Activated naive CD8-positive, alpha-beta T cell treated with anti-CD3 and anti-CD28 coated beads, Interleukin-2, amount 10 ng/mL, durations not matched to agents 7 days and 5 days (primary cell): ENCODE measurements around the gene KCNK6. TPM values are rescaled to one million over a fixed set of nuclear protein-coding genes. Genes with fewer than 3 reads are reported as not detected.
A peak's percentile ranks its signal among the peaks of the same experiment; 100 is the strongest.

Experiments
- ATAC-seq: fragments of 150-1000 bp; cut with Tn5 transposase; one replicate; pipeline ENCODE4 v1.10.0; 2021; ENCODE audit warnings: low read depth, moderate library complexity
- POLR2A ChIA-PET: fragments of 350-600 bp; sonication (Branson Sonifier 250); formaldehyde crosslinking; loops from one replicate; lab custom pipeline; 2021; ENCODE audit warnings: antibody characterized with exemption; lab: Charles Lee
- DNase-seq: peaks from one replicate; pipeline ENCODE4 v3.0.0; 2021
- H3K27ac Mint-ChIP-seq: one replicate; pipeline ENCODE4 v1.8.0; 2022; ENCODE audit warnings: mild to moderate bottlenecking, mixed read lengths
- H3K27me3 Mint-ChIP-seq: one replicate; pipeline ENCODE4 v1.8.0; 2022; ENCODE audit warnings: mild to moderate bottlenecking, moderate library complexity, mixed read lengths
- H3K36me3 Mint-ChIP-seq: one replicate; pipeline ENCODE4 v1.8.0; 2021; ENCODE audit warnings: mild to moderate bottlenecking, mixed read lengths
- H3K4me1 Mint-ChIP-seq: one replicate; pipeline ENCODE4 v1.8.0; 2021; ENCODE audit warnings: mixed read lengths
- H3K4me3 Mint-ChIP-seq: one replicate; pipeline ENCODE4 v1.8.0; 2022; ENCODE audit warnings: mild to moderate bottlenecking, moderate library complexity, mixed read lengths
- H3K9me3 Mint-ChIP-seq: one replicate; pipeline ENCODE4 v1.8.0; 2021; ENCODE audit warnings: mixed read lengths
- total RNA-seq, 2 experiments: library from RNA; stranded (reverse); gene quantifications; one replicate each; pipeline ENCODE4 v1.2.3, GENCODE V29; 2021

Gene KCNK6
- 10 to 100 TPM; 12.9 to 13.3 TPM for total RNA-seq

DNA sequence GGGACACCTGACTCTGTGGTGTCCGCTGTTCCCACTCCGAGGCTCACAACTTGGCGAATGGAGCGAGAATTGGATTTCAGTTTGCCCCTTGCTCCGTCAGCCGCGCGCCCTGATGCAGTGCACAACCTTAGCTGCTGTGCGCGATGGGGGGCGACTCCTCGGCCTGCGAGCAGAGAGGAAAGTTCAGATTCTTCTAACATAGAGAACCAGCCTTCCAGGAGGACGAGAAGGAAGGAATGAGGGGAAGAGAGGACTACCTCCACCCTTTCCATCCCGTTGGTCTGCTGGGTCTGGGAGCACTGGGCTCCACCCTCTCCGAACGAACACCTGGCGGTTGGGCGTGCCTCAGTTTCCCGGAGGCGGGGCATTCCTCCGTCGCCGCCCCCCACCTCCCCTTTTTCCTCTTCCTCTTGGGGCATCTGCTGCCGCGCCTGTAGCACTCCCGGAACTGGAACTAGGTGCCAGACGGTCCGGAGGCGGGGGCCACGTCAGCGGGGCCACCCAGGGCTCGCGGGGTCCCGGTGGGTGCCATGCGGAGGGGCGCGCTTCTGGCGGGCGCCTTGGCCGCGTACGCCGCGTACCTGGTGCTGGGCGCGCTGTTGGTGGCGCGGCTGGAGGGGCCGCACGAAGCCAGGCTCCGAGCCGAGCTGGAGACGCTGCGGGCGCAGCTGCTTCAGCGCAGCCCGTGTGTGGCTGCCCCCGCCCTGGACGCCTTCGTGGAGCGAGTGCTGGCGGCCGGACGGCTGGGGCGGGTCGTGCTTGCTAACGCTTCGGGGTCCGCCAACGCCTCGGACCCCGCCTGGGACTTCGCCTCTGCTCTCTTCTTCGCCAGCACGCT, at the start of gene KCNK6:
Gene KCNK6, plus strand, starts transcription at position 425 of the 838 bp plus-strand sequence. Its CDS starts 106 bp downstream, at position 531.
- Mint-ChIP-seq H3K4me1 (peaks cover 45% of the 10 kb centered on the region), H3K27me3 (no peaks in the 10 kb centered on the region), H3K4me3 (peak within 1 kb of the TSS; percentile 88), H3K9me3 (no peaks in the 10 kb centered on the region), H3K36me3 (peaks cover 6% of the 10 kb centered on the region), H3K27ac (peak within 1 kb of the TSS; percentile 73)
- ATAC-seq (peak; percentile 9), DNase-seq (peak; percentile 69)
- POLR2A ChIA-PET = interaction anchor here (0.5 to 2.2 kb wide), 6 partner anchors 9 to 1112 kb away, joined by 3 to 6 read pairs (median 4); partner anchors contain the start of genes PSMD8 and SPINT2

DNA sequence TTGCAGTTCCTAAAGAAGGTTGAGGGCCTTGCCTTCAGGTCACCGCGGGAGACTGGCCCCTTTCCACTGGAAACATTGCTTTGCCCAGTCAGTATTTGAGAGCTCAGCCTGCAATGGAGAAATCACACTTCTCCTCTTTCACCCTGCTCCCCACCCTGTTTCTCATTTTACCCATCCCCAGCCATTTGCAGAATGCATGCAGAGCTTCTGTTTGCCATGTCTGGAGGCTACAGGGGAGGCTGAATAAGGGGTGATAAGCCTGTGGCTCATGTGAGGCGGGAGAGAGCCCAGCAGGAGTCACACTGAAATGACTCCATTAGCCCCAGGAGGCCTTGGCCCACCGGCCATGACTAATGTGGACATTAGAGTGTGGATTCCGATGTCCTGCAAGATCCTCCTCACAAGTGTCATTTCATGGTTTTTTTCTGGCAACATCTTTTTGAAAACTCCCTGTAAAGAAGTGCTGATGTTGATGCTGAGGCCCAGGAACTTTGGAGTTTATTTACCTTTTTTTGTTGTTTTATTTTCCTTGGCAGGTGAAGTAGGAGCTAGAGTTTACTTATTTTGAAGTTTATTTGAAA, 49.0 kb upstream of the KCNK6 start:
- H3K4me1 Mint-ChIP-seq = peaks cover 12% of the 10 kb centered on the region
- no peak for ATAC-seq
- POLR2A ChIA-PET = interaction anchor here (0.6 kb wide), 1 partner anchor 10 kb away, joined by 4 read pairs; no protein-coding TSS in a partner anchor
- no peak for DNase-seq
- H3K27ac Mint-ChIP-seq = no peak overlapping the region
- no peaks in the 10 kb centered on the region for H3K27me3 Mint-ChIP-seq
- H3K9me3 Mint-ChIP-seq = no peaks in the 10 kb centered on the region
- H3K36me3 Mint-ChIP-seq = peaks cover 3% of the 10 kb centered on the region
- no peak overlapping the region for H3K4me3 Mint-ChIP-seq

DNA sequence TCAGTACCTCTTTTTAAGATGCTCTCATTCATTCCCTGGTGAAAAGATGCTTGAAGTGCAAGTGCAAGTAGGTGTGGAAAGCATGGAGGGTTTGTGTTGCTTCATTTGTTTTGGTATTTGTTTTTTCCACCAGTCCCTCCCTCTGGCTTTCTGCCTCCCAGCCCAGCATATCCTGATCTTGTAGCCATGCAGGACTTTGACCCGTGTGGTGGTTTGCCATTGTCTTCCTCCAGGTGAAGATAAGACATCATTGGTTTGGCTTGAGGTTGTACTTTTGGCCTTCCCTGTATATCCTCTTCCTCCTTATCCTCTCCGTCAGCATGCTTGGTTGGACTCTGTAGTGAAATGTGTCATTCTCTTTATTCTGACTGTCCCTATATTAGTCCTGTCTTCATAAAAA, 46.1 kb upstream of the KCNK6 start:
- POLR2A ChIA-PET = interaction anchor here (1.0 kb wide), 2 partner anchors 8 to 9 kb away, joined by 3 to 5 read pairs; partner anchors contain the start of gene SPINT2
- Mint-ChIP-seq H3K4me3 (no peak overlapping the region), H3K27ac (no peak overlapping the region), H3K27me3 (no peaks in the 10 kb centered on the region), H3K36me3 (no peaks in the 10 kb centered on the region), H3K4me1 (peaks cover 5% of the 10 kb centered on the region), H3K9me3 (no peaks in the 10 kb centered on the region)
- ATAC-seq = no peak
- DNase-seq = no peak

DNA sequence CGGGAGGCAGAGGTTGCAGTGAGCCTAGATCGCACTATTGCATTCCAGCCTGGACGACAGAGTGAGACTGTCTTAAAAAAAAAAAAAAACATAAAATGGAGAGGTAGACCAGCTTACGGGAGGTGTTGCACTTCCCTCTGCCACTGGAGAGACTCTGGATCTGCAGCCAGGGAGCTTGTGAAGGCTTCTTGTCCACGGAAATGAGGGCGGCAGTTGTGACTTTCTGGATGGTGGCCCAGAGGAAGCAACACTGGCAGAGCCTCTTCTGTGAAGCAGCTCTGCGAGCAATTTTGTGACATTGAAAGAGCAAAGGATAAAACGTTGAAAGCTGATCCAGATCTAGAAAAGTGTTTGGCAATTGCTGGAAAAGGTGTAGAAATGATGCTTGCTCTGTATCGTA, 44.9 kb upstream of the KCNK6 start:
- ATAC-seq = no peak
- Mint-ChIP-seq H3K27me3 (no peaks in the 10 kb centered on the region), H3K27ac (no peak overlapping the region), H3K4me1 (peaks cover 5% of the 10 kb centered on the region), H3K9me3 (no peaks in the 10 kb centered on the region), H3K36me3 (no peaks in the 10 kb centered on the region), H3K4me3 (no peak overlapping the region)
- POLR2A ChIA-PET = interaction anchor here (0.6 to 1.0 kb wide), 3 partner anchors 9 to 31 kb away, joined by 3 to 5 read pairs (median 3); partner anchors contain the start of gene SPINT2
- no peak for DNase-seq

DNA sequence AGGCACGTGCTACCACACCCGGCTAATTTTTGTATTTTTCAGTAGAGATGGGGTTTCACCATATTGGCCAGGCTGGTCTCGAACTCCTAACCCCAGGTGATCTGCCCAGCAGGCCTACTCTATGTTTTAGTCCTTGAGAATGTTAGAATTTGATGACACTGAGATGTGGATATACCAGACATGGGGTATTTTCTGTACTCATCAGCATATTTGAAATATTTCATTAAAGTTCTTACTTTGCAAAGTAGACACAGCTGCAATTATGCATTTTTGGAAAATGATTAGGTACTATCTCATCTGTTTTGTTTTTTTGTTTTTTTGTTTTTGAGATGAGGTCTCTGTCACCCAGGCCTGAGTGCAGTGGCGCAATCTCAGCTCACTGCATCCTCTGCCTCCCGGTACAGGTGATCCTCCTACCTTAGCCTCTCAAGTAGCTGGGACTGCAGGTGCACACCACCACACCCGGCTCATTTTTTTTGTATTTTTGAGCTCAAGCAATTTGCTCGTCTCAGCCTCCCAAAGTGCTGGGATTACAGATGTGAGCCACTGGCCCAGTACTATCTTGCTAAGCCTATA, 42.6 kb upstream of the KCNK6 start:
- DNase-seq (no peak), ATAC-seq (no peak)
- H3K9me3 Mint-ChIP-seq = no peaks in the 10 kb centered on the region
- no peaks in the 10 kb centered on the region for H3K36me3 Mint-ChIP-seq
- POLR2A ChIA-PET = no interaction called here
- H3K4me3 Mint-ChIP-seq = no peak overlapping the region
- no peaks in the 10 kb centered on the region for H3K27me3 Mint-ChIP-seq
- H3K27ac Mint-ChIP-seq = no peak overlapping the region
- peaks cover 10% of the 10 kb centered on the region for H3K4me1 Mint-ChIP-seq

DNA sequence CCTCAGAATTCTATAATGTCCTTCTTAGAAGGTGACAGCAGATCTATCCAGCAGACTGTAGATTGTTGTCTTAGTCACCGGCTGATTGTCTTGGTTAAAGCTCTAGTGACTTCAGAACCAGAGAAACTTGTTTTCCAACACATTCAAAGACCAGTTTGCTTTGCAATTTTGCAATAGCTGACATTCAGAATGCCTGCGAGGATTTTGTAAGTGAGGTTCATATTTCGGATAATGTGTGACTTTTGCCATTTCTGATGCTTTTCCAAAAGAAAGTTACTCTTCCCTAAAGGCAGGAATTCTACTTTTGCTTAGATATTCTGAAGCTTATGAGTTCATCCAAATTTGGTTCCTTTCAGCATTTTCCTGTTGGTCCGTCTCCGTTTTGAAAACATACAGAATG, 42.1 kb upstream of the KCNK6 start:
- Mint-ChIP-seq H3K9me3 (no peaks in the 10 kb centered on the region), H3K36me3 (no peaks in the 10 kb centered on the region), H3K4me3 (no peak overlapping the region), H3K4me1 (peaks cover 9% of the 10 kb centered on the region), H3K27me3 (no peaks in the 10 kb centered on the region), H3K27ac (no peak overlapping the region)
- DNase-seq = no peak
- POLR2A ChIA-PET = no interaction called here
- ATAC-seq = no peak

DNA sequence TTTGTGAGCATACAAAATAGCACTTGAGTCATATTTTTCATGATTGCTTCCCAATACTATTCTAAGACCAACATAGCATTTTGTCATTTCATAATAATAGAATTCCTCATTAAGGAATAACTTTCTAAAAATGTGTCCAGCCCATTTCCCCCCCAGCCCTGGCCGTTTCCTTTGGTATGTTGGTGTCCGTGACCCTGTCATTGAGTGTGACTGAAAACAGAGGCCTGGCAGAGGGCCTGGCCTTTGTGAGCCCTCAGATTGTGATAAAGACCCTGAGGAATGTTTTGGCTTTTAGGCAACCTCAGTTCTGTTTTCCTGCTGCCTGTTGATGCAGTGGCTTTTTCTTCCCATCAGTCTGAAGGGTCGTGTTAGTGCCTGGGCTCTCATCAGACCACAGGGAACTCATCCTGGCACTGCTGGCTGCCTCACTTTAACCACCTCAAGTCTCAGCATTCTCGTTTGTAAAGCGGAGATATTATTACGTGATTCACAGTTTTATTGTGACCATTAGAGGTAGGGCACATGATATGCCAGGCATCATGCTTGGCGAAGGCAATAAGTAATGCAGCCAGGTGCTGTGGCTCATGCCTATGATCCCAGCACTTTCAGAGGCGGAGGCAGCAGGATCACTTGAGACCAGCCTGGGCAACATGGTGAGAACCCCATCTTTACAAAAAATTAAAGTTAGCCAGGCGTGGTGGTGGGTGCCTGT, 41.5 kb upstream of the KCNK6 start:
- POLR2A ChIA-PET = no interaction called here
- Mint-ChIP-seq H3K27ac (no peak overlapping the region), H3K4me3 (no peak overlapping the region), H3K36me3 (no peaks in the 10 kb centered on the region), H3K4me1 (peaks cover 9% of the 10 kb centered on the region), H3K9me3 (no peaks in the 10 kb centered on the region), H3K27me3 (no peaks in the 10 kb centered on the region)
- DNase-seq (no peak), ATAC-seq (no peak)

DNA sequence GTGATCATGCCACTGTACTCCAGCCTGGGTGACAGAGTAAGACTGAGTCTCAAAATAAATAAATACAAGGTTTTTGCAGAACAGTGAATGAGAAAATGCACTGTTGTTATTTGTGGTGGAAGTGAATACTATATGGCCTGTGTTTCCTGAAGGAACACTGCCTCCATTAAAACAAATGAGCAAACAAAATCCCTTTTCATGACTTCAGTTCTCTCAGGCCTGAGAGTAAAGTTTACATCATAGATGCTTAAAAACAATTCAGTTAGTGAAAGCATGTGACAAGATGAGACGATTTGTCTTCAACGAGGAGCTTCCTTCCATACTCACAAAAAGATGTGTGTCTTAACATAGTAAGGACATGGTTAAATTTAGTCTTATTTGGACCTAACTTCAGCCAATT, 40.9 kb upstream of the KCNK6 start:
- POLR2A ChIA-PET = no interaction called here
- no peak overlapping the region for H3K27ac Mint-ChIP-seq

DNA sequence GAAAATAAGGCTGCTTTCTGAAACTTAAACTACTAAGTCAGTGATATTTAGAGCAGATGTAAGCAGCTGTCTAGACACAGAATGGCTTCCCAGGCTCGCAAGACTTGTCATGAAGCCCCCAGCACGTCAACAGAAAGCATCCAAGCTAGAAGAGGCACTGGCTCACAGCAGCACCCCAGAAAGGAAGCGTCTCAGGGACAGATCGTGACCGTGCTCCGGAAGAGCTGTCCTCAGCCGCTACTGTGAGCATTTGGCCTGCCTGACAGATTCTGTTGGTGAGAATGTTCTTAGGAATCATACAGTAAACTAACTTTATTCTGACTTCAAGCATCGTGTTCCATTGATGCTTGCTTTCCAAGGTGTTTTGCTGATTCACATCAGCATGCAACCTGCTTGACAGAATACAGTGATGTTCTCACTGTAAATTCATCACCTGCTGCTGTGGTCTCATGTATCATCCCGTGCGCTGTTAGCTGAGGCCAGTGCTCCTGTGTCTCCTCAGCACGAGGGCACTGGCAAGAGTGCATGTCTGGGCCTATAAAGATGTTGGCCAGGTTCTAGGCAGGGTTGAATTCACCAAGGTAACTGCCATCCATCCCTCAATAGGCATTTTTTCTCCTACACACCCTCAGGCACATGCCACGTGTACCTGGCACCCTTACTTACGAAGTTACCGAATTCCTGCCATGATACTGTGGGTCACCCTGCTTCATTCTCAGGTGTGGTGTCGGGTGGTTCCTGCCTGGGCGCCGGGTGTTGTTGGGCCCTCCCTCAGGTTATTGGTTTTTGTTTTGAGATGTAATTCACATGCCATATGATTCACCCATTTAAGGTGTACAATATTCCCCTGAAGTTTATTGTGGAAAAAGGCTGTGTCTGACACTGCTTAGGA, 39.4 kb upstream of the KCNK6 start:
- Mint-ChIP-seq H3K4me1 (peaks cover 11% of the 10 kb centered on the region), H3K27ac (no peak overlapping the region)
- POLR2A ChIA-PET = no interaction called here

More for the DNA sequence above, 40.9 kb upstream of the KCNK6 start:
- Mint-ChIP-seq H3K27me3 (no peaks in the 10 kb centered on the region), H3K4me1 (peaks cover 7% of the 10 kb centered on the region), H3K9me3 (no peaks in the 10 kb centered on the region), H3K36me3 (no peaks in the 10 kb centered on the region), H3K4me3 (no peak overlapping the region)
- DNase-seq (no peak), ATAC-seq (no peak)

GRCh38 chr19:38281811-38282566, 37.7 kb upstream of the KCNK6 start:
- peaks cover 11% of the 10 kb centered on the region for H3K4me1 Mint-ChIP-seq
- no peak overlapping the region for H3K4me3 Mint-ChIP-seq
- H3K27me3 Mint-ChIP-seq = no peaks in the 10 kb centered on the region
- POLR2A ChIA-PET = no interaction called here
- no peak for DNase-seq
- H3K27ac Mint-ChIP-seq = peak overlapping the region; percentile 27
- H3K9me3 Mint-ChIP-seq = no peaks in the 10 kb centered on the region
- H3K36me3 Mint-ChIP-seq = peaks cover 3% of the 10 kb centered on the region
- peak; percentile 65 for ATAC-seq

More for the DNA sequence above, 39.4 kb upstream of the KCNK6 start:
- no peak for DNase-seq
- no peaks in the 10 kb centered on the region for H3K27me3 Mint-ChIP-seq
- H3K36me3 Mint-ChIP-seq = peaks cover 3% of the 10 kb centered on the region
- H3K4me3 Mint-ChIP-seq = no peak overlapping the region
- H3K9me3 Mint-ChIP-seq = no peaks in the 10 kb centered on the region
- ATAC-seq = no peak

- POLR2A ChIA-PET = no interaction called here
- no peak for DNase-seq
Observed at GRCh38 chr19:38283271-38283670, 36.4 kb upstream of the KCNK6 start.

GRCh38 chr19:38284422-38284821, 35.2 kb upstream of the KCNK6 start:
- H3K27ac Mint-ChIP-seq = peak overlapping the region; percentile 60
- H3K4me1 Mint-ChIP-seq = peaks cover 11% of the 10 kb centered on the region
- H3K9me3 Mint-ChIP-seq = no peaks in the 10 kb centered on the region
- POLR2A ChIA-PET = no interaction called here
- ATAC-seq (no peak), DNase-seq (no peak)
- no peaks in the 10 kb centered on the region for H3K27me3 Mint-ChIP-seq
- H3K4me3 Mint-ChIP-seq = no peak overlapping the region
- H3K36me3 Mint-ChIP-seq = peaks cover 3% of the 10 kb centered on the region

More at GRCh38 chr19:38283271-38283670, 36.4 kb upstream of the KCNK6 start:
- H3K4me3 Mint-ChIP-seq = no peak overlapping the region
- peaks cover 3% of the 10 kb centered on the region for H3K36me3 Mint-ChIP-seq
- no peaks in the 10 kb centered on the region for H3K27me3 Mint-ChIP-seq
- H3K9me3 Mint-ChIP-seq = no peaks in the 10 kb centered on the region
- peaks cover 11% of the 10 kb centered on the region for H3K4me1 Mint-ChIP-seq
- no peak for ATAC-seq
- H3K27ac Mint-ChIP-seq = no peak overlapping the region
